ENCODE results near the gene KIF4B. TPM values are rescaled to one million over a fixed set of nuclear protein-coding genes. Genes with fewer than 3 reads are reported as not detected.
"Not testable (repeated sequence)": the region's sequence is repeated elsewhere in the genome, so short reads cannot be mapped to it uniquely, and the experiment has no call there.

Gene KIF4B
- total and polyA plus RNA-seq, 2 of the 8 experiments (the other 6 are each of a cell fraction or from before 2014, with no cell fraction given) = 0.02 to 0.15 TPM

DNA sequence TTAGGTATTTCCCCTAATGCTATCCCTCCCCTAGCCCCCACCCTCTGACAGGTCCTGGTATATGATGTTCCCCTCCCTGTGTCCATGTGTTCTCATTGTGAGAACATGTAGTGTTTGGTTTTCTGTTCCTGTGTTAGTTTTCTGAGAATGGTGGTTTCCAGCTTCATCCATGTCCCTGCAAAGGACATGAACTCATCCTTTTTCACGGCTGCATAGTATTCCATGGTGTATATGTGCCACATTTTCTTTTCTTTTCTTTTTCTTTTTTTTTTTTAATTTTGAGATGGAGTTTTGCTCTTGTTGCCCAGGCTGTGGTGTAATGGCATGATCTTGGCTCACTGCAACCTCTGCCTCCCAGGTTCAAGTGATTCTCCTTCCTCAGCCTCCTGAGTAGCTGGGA lies 7.3 kb upstream of the KIF4B start:
- POLR2A ChIA-PET (ENCODE audit: partially characterized antibody); H3K9ac ChIP-seq (replicated peaks in 1 of 4; ENCODE audit: extremely low read depth in 1 of 4, low read depth in 3 of 4, low read length in 3 of 4); DNase-seq (ENCODE audit: low read depth in 1 of 2, low spot score in 2 of 2); H2BK12ac ChIP-seq (ENCODE audit: low read depth, low read length); H2BK20ac ChIP-seq (ENCODE audit: low read length); H3K79me2 ChIP-seq (ENCODE audit: control insufficient read depth in 1 of 2, insufficient read depth in 2 of 2, low read length in 2 of 2); H2AK5ac ChIP-seq (ENCODE audit: low read depth, low read length); H3K79me1 ChIP-seq (ENCODE audit: low read depth, low read length); H2BK15ac ChIP-seq (ENCODE audit: low read length); H3K14ac ChIP-seq (ENCODE audit: insufficient read length); H4K20me1 ChIP-seq (replicated peaks in 1 of 2; ENCODE audit: control insufficient read depth in 1 of 2, insufficient read depth in 2 of 2, low read length in 2 of 2); H3K9me3 ChIP-seq (ENCODE audit: insufficient read depth in 2 of 2, low read depth in 1 of 2, low read length in 1 of 2); FAIRE-seq; H4K8ac ChIP-seq (ENCODE audit: extremely low read depth, insufficient read depth, low read length); H3K23me2 ChIP-seq (ENCODE audit: low read depth, low read length); H3K36me3 ChIP-seq (ENCODE audit: control insufficient read depth in 2 of 4, insufficient read depth in 4 of 4, low read length in 3 of 4); H4K91ac ChIP-seq (replicated peaks; ENCODE audit: insufficient read length, low read length); H3K27ac ChIP-seq (ENCODE audit: low read depth, low read length); H2BK120ac ChIP-seq (replicated peaks; ENCODE audit: low read depth, low read length); H3K27me3 ChIP-seq (replicated peaks in 1 of 4; ENCODE audit: control insufficient read depth in 3 of 4, extremely low read depth in 1 of 4, insufficient read depth in 3 of 4, low read length in 3 of 4); H3K56ac ChIP-seq (replicated peaks; ENCODE audit: insufficient read length, low read depth, low read length); H3K18ac ChIP-seq (ENCODE audit: extremely low read depth, low read length); H4K5ac ChIP-seq (ENCODE audit: insufficient read length, low read depth, low read length); H3K4ac ChIP-seq (replicated peaks; ENCODE audit: insufficient read length, low read depth, low read length); H3K23ac ChIP-seq (ENCODE audit: insufficient read length); H3K4me2 ChIP-seq (ENCODE audit: insufficient read depth in 1 of 2, low read depth in 2 of 2, low read length in 2 of 2); H3K4me1 ChIP-seq (replicated peaks in 1 of 4; ENCODE audit: control insufficient read depth in 3 of 4, insufficient read depth in 4 of 4, low read length in 3 of 4); H3K4me3 ChIP-seq (ENCODE audit: extremely low read depth in 1 of 4, insufficient read depth in 2 of 4, low read depth in 3 of 4, low read length in 4 of 4); H2BK5ac ChIP-seq (ENCODE audit: low read depth, low read length); H2AFZ ChIP-seq (ENCODE audit: low read length): not testable (repeated sequence)
- CTCF ChIA-PET (ENCODE audit: partially characterized antibody) = interaction anchor here (1.0 to 25.5 kb wide), 4 partner anchors 12 to 64 kb away, joined by 3 to 471 read pairs (median 32); partner anchors contain the start of gene MRPL22
- 100% methylated on average over 1 of the region's 1 CpG; no CpG with 5 or more reads in 1 of the 2 experiments for WGBS, 2 experiments (ENCODE audit: extremely low coverage in 1 of 2, insufficient coverage in 1 of 2, insufficient read length in 1 of 2, insufficient replicate concordance in 2 of 2, low coverage in 1 of 2, low lambda C conversion rate in 2 of 2, missing lambda C conversion rate in 1 of 2)

Measured in H1 (cell line).